ENCODE measurements around the gene SOWAHD.
"Not testable (repeated sequence)": the region's sequence is repeated elsewhere in the genome, so short reads cannot be mapped to it uniquely, and the experiment has no call there.

The SOWAHD gene, protein sequence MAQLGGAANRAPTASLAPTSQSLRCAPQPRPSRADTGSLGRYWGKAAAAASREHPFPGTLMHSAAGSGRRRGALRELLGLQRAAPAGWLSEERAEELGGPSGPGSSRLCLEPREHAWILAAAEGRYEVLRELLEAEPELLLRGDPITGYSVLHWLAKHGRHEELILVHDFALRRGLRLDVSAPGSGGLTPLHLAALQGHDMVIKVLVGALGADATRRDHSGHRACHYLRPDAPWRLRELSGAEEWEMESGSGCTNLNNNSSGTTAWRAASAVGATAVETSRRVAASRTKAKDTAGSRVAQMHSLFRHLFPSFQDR

DNA sequence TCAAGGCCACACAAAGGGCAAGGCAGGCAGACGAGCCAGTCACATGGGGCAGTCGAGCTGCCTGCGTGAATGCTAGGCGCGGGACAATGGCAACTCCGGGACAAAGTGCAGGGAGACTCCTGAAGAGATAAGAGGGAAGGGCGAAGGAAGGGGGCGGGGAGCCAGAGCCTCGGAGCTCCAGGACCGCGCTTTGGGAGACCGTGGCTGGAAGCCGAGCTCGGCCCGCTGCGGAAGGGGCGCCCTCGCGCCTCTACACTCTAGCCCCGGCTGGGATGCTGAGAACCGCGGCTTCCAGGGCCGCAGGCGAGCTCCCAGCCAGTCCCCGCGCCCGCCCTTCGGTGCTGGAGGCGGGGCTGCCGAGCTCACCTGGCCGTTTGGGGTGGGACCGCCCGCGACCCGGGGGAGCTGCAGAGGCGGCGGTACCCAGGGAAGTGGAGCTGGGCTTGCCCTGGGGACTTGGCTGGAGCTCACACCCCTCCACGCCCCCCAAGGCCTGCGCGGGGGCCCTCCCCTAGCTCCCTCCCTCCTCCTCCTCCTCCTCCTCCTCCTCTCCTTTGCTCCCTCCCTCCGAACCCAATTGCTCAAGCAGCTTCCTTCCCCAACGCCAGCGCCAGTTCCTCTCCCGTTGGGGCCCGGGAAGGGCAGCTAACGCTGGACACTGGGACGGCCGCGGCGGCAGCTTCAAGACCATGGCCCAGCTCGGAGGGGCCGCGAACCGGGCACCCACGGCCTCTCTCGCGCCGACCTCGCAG lies at the start of gene SOWAHD:
Gene SOWAHD (plus strand): TSS at position 610 of the 752 bp plus-strand sequence. CDS start 80 bp downstream, at position 690.
- DNase-seq = peak in 1 of 2 donors; percentile 41

DNA sequence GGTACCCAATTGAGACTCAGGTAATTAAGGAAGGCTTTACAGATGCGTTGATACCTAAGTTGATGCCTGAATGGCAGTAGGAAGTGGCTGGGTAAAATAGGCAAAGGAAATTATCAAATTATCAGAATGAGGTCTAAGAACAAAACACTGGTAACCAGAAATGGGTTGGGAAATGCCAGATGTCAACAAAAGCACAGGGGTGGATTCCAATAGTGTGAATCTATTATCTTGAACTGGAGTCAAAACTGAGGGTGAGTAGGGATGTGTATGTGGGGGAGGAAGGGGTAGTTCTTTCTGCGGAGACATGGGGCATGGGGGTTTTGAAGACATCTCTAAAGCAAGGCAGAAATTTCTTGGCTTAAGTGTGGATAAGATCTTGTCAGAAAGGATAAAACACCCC lies 49.5 kb upstream of the SOWAHD start:
- no peak for DNase-seq

DNA sequence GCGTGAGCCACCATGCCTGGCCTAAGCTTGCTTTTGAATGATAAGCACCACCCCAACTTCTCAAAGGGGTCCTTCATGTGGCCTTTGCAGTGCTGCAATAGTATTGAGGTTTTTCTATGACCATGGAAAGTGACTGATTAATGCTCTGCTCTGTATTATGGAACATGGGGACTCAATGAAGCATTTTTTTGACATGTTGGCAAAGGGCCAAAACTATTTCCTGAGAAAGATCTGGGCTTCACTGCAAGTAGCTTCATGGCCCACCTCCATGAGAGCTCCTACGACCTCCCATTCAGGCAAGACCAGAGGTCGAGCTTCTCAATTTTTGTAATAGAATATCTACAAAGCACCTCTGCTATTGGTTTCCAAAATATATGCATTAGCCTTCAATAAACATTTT lies 48.8 kb upstream of the SOWAHD start:
- no peak for DNase-seq

DNA sequence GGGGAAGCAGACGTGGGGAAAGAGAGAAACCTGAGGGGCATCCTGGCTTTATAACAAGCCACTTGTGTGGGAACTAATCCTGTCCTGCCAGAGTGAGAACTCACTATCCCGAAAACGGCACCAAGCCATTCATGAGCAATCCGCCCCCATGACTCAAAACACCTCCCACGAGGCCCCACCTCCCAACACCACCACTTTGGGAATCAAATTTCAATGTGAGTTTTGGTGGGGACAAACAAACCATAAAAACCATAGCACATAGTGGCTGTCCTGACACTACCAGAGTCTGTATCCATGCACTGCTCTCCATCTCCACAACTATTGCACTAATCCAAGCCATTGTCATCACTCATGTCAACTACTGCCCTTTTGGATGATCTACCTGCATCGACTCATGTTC lies 36.9 kb upstream of the SOWAHD start:
- DNase-seq = no peak

DNA sequence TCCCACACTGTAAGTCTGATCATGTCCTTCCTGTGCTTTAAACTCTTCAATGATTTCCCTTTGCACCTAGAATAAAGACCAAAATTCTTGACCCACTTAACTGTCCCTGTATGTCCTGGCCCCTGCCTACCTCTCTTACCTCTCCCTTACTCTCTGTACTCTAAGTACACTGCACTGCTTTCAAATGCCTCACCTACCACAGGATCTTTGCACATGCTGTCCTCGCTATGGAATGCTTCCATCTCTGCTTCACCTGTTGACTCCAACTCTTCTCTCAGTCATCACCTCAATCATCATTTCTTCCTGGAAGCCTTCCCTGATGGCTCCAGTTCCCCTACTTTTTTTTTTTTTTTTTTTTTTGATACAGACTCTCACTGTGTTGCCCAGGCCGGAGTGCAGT lies 36.5 kb upstream of the SOWAHD start:
- DNase-seq = no peak

DNA sequence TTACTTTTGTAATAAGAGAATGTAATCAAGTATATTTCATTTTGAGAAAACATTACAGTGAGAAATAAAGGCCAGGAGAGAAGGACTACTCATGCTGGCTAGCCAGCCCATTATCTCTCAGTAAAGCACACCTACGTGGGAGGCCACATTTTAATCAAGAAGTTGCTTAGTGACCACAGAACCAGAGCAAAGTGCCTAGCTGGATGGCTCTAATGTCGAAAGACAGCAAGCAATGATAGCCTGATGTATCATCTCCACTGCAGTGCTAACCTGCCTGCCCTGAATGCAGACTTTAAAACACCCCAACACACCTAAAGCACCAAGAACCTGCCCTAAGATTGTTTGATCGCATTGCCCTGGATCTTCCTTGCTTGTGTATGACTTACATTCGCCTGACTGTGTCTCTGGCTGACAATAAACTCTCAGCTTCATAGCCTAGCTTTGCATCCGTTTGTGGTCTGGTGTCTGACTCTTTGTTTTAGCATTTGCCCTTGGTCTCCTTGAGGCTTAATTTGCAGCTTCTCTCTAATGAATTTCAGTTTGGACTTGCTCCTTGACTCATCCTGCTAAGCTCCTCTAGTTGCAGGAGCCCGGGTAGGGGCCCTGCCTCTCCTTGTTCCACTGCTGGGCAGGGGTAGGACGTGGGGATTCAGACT lies 31.4 kb upstream of the SOWAHD start:
- DNase-seq = peak in 1 of 2 donors; percentile 24

DNA sequence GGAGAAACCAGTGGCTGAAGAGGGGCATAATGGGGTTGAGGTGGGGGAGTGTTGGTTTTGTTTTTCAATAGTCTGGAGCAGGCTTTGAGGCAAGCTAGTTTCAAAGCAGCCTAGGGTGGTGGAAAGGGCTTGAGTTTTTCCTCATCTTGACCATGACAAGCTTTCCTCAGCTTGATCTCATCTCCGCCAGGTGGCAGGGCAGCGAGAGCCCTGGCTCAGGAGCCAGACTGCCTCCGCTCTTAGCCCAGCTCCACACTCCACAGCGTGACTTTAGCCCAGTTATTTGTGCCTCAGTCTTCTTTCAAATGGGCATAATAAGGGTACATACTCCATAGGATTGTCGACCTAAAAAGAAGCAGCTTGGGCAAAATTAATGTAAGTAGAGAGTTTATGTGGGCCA lies 29.9 kb upstream of the SOWAHD start:
- no peak for DNase-seq

DNA sequence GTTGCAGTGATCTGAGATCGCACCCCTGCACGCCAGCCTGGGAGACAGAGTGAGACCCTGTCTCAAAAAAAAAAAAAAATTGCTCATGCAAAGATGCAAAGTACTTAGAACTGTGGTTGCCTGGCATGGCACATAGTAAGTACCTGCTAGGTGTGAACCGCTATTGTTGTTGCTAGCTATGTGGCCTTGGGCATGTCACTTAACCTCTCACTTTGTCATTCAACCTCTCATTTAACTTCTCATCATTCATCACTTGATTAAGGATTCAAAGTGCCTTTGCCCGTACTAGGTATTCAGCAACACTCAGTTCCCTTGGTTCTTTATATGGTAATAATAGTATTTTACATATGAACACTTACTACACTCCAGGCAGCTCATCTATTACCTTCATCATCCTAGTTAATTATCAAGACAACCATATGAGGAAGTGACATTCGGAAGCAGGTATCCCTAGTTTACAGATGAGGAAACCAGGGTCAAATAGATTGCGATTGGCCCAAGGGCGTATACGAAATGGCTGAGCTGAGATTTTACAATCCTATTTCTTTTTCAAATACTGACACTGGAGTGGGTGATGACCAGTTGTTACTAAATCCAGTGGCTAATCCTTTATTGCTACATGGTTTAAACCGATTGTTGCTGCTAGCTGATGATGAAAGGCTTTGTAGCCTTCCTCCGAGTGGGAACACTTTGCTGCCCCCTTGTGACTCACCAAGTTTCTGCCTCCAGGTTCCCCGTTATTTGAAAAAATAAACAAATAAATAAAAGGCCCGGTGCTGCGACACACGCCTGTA lies 28.8 kb upstream of the SOWAHD start:
- peak; percentile 74 to 78 for DNase-seq

DNA sequence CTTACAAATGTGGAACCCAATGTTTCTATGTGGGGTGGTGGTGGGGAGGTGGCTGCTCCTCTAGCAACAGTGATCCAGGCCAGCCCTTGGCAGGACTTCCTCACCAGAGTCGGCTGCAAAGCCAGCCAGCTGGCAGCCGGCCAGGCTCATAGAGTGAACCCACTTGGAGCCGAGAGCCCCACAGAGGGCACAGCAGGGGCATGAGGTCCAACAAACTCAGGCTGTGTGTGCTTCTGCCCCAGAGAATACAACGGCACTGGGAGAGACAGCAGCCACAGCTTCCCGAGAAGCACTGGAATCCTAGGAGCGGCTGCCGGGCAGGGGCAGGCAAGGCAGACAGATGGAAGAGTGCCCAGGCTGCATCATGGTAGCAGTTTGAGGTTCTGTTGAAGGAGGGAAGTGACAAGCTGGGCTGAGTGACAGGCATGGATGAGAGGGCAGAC lies 23.5 kb upstream of the SOWAHD start:
- DNase-seq = no peak

DNA sequence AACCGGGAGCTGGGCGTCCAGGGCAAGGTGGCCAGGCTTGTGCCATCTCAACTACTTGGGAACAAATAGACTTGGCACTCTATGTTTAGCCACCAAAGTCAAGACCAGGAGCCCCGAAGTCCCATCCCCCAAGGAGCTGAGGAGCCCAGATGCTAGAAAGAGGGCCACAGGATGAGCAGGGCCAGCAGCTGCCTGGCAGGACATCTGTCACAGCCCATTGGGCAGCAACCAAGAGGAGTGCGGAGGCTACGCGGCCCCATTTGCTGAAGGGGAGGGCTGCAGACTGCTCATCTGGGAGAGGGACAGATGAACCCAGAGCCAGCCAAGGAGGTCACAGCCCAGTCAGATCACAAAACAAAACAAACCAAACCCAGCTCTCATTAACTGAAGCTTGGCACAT lies 22.9 kb upstream of the SOWAHD start:
- no peak for DNase-seq

DNA sequence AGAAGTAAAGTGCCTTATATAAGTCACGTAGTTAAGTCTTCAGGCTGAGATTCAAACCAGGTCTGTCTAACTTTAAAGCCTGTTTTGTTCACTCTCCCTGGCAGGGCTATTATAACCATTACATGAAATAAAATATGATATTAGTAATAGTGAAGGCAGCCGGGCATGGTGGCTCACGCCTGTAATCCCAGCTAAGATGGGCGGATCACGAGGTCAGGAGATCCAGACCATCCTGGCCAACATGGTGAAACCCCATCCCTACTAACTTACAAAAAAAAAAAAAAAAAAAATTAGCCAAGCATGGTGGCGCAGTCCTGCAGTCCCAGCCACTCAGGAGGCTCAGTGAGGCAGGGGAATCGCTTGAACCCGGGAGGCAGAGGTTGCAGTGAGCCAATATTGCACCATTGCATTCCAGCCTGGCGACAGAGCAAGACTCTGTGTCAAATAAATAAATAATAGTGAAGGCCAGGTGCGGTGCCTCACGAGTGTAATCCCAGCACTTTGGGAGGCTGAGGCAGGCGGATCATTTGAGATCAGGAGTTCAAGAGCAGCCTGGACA lies 22.1 kb upstream of the SOWAHD start:
- no peak for DNase-seq

DNA sequence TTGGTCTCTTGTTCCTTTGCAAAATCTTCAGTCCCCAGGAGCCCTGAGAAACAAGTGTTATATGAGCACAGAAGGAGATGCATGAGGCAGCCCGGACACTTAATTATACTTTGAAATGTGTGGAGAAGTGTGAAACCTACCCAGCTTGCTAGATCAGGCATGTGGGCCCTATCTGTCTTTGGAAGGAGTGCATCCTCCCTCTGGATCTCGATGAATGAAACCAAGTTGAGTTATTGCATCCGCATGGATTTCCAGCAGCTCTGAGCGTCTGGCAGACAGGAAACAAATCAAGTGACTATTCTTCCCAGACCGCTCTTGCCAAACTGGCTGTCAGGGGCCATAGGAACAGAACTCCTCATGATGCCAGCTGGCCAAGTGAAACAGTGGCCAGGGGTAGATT lies 19.6 kb upstream of the SOWAHD start:
- no peak for DNase-seq

DNA sequence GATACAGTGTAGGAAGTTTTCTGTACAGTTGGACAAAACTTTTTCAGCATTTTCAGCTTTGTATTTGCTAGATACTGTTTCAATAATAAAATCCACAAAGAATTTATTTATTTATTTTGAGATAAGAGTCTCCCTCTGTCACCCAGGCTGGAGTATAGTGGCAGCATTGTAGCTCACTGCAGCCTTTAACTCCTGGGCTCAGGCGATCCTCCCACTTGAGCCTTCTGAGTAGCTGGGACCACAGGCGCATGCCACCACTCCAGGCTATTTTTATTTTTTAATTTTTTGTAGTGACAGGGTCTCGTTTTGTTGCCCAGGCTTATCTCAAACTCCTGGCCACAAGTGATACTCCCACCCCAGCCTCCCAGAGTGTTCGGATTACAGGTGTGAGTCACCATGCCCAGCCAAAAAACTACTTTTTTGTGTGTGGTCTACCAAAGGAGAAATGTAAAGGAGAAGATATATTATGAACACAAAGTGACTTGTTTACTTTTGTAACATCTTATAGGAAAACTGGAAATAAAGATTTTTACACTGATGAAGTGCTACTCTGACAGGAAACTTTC lies 13.0 kb upstream of the SOWAHD start:
- no peak for DNase-seq

DNA sequence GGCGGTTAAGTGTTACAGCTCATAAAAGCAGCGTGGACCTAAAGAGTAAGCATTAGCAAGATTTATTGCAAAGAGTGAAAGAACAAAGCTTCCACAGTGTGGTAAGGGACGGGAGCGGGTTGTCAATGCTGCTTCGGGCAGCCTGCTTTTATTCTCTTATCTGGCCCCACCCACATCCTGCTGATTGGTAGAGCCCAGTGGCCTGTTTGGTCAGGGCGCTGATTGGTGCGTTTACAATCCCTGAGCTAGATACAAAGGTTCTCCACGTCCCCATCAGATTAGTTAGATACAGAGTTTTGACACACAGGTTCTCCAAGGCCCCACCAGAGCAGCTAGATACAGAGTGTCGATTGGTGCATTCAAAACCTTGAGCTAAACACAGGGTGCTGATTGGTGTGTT lies 8.3 kb upstream of the SOWAHD start:
- not testable (repeated sequence) for DNase-seq

DNA sequence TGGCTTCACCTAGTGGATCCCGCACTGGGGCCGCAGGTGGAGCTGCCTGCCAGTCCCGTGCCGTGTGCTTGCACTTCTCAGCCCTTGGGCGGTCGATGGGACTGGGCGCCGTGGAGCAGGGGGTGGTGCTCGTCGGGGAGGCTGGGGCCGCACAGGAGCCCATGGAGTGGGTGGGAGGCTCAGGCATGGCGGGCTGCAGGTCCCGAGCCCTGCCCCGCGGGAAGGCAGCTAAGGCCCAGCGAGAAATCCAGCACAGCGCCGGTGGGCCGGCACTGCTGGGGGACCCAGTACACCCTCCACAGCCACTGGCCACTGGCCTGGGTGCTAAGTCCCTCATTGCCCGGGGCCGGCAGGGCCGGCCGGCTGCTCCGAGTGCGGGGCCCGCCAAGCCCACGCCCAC lies 7.6 kb upstream of the SOWAHD start:
- DNase-seq = not testable (repeated sequence)

DNA sequence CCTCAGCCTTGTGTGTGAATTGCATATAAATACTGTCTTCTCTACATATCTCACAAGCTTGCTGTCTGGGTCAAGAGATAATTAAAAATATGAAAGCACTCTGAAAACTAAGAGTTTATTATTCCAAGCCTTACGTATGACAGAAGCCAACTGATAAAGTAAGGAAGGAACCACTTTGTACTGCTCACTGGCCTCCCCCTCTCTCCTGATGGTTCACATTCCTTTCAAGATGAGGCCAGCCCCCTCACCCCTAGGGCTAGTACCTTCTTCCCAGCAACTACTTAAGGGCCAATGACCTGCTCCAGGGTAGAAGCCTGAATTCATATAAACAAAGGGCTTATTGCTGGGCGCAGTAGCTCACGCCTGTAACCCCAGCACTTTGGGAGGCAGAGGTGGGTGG lies 5.4 kb upstream of the SOWAHD start:
- no peak for DNase-seq

DNA sequence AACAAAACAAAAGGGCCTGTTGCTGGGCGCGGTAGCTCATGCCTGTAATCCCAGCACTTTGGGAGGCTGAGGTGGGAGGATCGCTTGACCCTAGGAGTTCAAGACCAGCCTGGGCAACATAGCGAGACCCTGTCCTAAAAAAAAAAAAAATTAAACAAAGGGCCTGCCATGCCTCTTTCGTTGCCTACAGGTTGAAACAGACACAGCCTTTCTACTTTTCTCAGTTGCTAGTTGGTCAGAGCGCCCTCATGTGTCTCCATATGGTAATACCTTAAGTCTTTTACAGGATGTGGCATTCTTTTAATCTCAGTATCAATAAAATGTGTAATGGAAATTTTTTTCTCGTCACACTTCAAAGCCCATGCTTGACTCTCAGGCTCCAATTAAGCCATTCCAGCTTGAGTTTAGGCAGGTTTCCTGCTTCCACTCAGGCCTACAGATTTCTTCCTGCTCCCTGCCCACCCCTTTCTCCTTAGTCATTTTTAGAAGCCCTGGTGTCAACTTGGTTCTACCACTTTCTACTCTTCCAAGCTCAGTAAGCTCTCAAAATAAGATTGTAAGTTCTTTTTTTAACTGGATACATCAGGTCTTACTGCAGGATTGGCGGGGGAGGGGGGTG lies 4.6 kb upstream of the SOWAHD start:
- DNase-seq = peak; percentile 66 to 88

DNA sequence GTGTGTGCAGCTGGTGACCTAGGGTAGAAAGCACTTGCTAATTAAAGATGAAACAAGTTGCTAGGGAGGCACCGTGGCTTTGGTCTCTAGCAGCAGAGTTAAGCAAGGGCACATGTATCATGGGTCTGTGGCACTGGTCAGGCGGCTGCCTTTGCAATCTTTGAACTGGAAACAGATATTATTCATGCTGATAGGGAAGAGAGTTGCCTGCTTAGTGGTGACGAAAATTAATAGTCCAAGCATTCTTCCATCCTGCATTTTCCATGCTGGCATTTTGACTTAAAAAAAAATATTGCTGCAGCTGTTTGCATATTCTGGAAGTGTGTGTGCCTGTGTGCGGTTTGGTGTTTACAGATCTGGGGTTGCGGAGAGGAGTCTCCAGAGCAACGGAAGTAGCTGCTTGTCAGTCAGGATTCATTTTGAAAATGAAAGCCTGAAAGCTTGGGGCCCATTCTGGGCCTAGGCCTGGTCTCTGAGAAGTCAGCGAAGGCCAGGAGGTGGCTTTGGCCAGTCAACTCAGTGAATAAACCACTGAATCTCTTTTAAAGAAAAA lies 2.3 kb upstream of the SOWAHD start:
- peak; percentile 32 to 63 for DNase-seq

DNA sequence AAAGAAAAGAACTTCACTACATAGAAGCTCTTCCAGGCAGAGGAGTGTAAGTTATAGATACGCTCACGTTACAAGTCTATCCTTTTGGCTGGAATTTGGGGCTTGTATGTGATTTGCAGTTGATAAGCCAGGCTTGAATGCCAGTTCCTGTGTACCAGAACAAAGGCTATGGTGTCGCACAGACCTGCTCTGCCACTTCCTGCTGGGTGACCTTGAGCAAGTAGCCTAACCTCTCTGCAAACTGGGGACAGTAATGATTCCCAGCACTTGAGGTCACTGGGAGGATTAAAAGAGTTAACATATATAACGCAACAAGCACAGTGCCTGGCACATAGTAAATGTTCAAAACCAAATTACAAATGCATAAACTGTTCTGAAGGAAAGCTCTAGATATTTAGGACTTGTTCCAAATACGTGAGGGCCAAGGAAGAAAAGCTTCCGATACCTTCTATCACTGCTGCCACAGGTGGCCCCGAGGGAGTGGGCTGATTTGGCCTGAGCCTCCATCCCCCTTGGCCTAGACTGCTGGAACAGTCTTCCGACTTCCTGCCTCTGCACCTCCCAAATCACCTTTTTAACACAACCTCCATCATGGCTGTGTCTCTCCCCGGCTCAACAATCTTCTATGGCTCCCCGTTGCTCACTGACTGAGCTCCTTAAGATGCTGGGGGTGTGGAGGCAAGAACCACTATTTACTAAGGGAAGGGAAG lies 1.3 kb upstream of the SOWAHD start:
- DNase-seq = no peak

DNA sequence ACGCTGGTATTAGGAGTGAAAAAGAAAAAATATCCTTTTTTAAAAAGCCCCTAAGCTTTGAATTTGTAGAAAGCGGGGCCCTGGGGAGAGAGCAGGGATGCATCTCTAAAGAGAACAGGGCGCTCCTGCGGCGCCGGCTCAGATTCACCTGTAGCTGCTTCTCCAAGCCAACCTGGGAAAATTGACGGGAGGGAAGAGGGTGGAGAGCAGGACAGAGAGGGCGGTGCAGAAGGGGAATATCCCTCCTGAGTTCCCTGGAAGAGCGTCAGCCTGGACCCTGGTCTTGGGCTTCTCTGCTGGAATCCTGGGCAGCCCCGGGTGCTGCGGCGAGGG lies 776 bp upstream of the SOWAHD start:
- no peak for DNase-seq

DNA sequence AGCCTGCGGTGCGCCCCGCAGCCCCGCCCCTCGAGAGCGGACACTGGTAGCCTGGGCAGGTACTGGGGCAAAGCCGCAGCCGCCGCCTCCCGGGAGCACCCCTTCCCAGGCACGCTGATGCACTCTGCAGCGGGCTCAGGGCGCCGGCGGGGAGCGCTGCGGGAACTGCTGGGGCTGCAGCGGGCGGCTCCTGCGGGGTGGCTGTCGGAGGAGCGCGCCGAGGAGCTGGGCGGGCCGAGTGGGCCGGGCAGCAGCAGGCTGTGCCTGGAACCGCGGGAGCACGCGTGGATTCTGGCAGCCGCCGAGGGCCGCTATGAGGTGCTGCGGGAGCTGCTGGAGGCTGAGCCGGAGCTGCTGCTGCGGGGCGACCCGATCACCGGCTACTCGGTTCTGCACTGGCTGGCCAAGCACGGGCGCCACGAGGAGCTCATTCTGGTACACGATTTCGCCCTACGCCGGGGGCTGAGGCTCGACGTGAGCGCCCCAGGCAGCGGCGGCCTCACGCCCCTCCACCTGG lies 401 bp downstream of the SOWAHD start:
- peak in 1 of 2 donors; percentile 38 for DNase-seq
